DMS153 (cell line): ENCODE measurements around the gene PRKCH.

Experiments used
- DNase-seq: peaks from one replicate; lab custom pipeline; 2025; lab: John Stamatoyannopoulos, UW

PRKCH gene

GRCh38 chr14:61532763-61533162 is 211.4 kb downstream of the PRKCH start:
- no peak for DNase-seq

- no peak for DNase-seq
Observed at GRCh38 chr14:61533513-61534255, 212.3 kb downstream of the PRKCH start.

- DNase-seq, result no peak
Observed at GRCh38 chr14:61535032-61535431, 213.7 kb downstream of the PRKCH start.

GRCh38 chr14:61535458-61535857 is 214.1 kb downstream of the PRKCH start:
- no peak for DNase-seq

- no peak for DNase-seq
Observed at GRCh38 chr14:61536661-61537562, 215.5 kb downstream of the PRKCH start.

GRCh38 chr14:61537563-61538463 is 216.4 kb downstream of the PRKCH start:
- DNase-seq, result peak; percentile 78

- no peak for DNase-seq
Observed at GRCh38 chr14:61538464-61539022, 217.2 kb downstream of the PRKCH start.

GRCh38 chr14:61539631-61540030 is 218.3 kb downstream of the PRKCH start:
- no peak for DNase-seq

- no peak for DNase-seq
Observed at GRCh38 chr14:61540931-61541330, 219.6 kb downstream of the PRKCH start.

- no peak for DNase-seq
Observed at GRCh38 chr14:61542848-61543790, 221.7 kb downstream of the PRKCH start.

GRCh38 chr14:61543946-61544345 is 222.6 kb downstream of the PRKCH start:
- DNase-seq, result no peak

- no peak for DNase-seq
Observed at GRCh38 chr14:61544448-61545330, 223.3 kb downstream of the PRKCH start.

GRCh38 chr14:61545726-61546455 is 224.5 kb downstream of the PRKCH start:
- DNase-seq, result no peak

- DNase-seq, result no peak
Observed at GRCh38 chr14:61547186-61548069, 226.0 kb downstream of the PRKCH start.

- DNase-seq, result no peak
Observed at GRCh38 chr14:61549425-61549824, 228.0 kb downstream of the PRKCH start.

GRCh38 chr14:61551384-61551783 is 230.0 kb downstream of the PRKCH start:
- DNase-seq, result no peak

- DNase-seq, result no peak
Observed at GRCh38 chr14:61552241-61552640, 230.9 kb downstream of the PRKCH start.
